Esophagus muscularis mucosa (tissue), 3 donors: ENCODE measurements around the gene EFCAB14.

ENCODE experiments used
- CTCF ChIP-seq, 3 experiments: fragments of 200-600 bp in 2 of 3; fragments of 450-650 bp in 1 of 3; sonication (generic) in 2 of 3; IDR thresholded peaks; one replicate each; pipeline ENCODE4 v1.5.1; 2017 to 2019; ENCODE audit warnings: antibody characterized with exemption in 3 of 3, mild to moderate bottlenecking in 2 of 3, moderate library complexity in 1 of 3
- POLR2A ChIP-seq: fragments of 450-650 bp; IDR thresholded peaks from one replicate; pipeline ENCODE4 v1.6.1; 2017; ENCODE audit warnings: antibody characterized with exemption, moderate library complexity, mild to moderate bottlenecking, low read depth
- POLR2AphosphoS5 ChIP-seq, 2 donors: sonication (generic); formaldehyde crosslinking; IDR thresholded peaks; one replicate each; pipeline ENCODE4 v1.6.1; 2017; ENCODE audit warnings: antibody characterized with exemption in 2 of 2

- TF ChIP-seq POLR2A: no peak
- TF ChIP-seq POLR2AphosphoS5 (IDR thresholded peaks at IDR 0.05): no peak
- no peak for TF ChIP-seq CTCF (IDR thresholded peaks at IDR 0.05)
Measured at GRCh38 chr1:46714976-46715375, 3.9 kb downstream of the EFCAB14 start.
